Thyroid gland (tissue), 4 donors: ENCODE data around the gene FAM149B1.

ENCODE experiments used
- POLR2A ChIP-seq, 2 donors: fragments of 450-650 bp; IDR thresholded peaks; one replicate each; pipeline ENCODE4 v1.6.1; 2017; ENCODE audit warnings: antibody characterized with exemption in 2 of 2, mild to moderate bottlenecking in 2 of 2, moderate library complexity in 1 of 2
- TF ChIP-seq, protein P1 (sequence below), 6 experiments: fragments of 200-600 bp in 3 of 6; fragments of 450-650 bp in 3 of 6; sonication (generic) in 3 of 6; IDR thresholded peaks; one replicate each; pipeline ENCODE4 v1.5.1; 2016 to 2019; ENCODE audit warnings: antibody characterized with exemption in 6 of 6, mild to moderate bottlenecking in 2 of 6, inconsistent platforms in 1 of 6, moderate library complexity in 1 of 6

DNA sequence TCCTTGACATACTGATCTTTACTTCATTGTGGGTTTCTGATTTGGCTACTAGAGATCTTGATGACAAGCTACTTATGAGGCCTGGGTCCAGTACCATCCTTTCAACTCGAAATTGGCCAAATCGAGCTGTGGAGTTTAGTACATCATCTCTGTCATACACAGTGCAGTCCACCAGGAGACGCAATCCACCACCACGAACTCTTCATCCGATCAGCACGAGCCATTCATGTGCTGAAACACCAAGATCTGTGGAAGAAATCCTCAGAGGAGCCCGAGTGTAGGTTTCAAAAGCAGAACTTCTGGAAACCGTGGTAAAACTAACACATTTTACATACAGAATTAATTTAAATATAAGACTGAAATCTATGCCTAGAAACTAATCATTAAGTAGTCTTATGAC, 65.0 kb downstream of the FAM149B1 start:
- no peak for TF ChIP-seq POLR2A (IDR thresholded peaks at IDR 0.05)
- TF ChIP-seq, protein P1, sequence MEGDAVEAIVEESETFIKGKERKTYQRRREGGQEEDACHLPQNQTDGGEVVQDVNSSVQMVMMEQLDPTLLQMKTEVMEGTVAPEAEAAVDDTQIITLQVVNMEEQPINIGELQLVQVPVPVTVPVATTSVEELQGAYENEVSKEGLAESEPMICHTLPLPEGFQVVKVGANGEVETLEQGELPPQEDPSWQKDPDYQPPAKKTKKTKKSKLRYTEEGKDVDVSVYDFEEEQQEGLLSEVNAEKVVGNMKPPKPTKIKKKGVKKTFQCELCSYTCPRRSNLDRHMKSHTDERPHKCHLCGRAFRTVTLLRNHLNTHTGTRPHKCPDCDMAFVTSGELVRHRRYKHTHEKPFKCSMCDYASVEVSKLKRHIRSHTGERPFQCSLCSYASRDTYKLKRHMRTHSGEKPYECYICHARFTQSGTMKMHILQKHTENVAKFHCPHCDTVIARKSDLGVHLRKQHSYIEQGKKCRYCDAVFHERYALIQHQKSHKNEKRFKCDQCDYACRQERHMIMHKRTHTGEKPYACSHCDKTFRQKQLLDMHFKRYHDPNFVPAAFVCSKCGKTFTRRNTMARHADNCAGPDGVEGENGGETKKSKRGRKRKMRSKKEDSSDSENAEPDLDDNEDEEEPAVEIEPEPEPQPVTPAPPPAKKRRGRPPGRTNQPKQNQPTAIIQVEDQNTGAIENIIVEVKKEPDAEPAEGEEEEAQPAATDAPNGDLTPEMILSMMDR (IDR thresholded peaks at IDR 0.05) = no peak
